ENCODE data around the gene XRN1.

GRCh38 chr3:142445816-142446254 lies 2.0 kb downstream of the XRN1 start:
- TF ChIP-seq CTCF (IDR thresholded peaks at IDR 0.05; ENCODE audit: insufficient read depth, low read depth, low read length) (no peak), EZH2 (IDR thresholded peaks at IDR 0.05; ENCODE audit: insufficient read depth, low read length) (no peak)
